Naive thymus-derived CD8-positive, alpha-beta T cell (primary cell): ENCODE data around the gene ELP5. TPM values are rescaled to one million over a fixed set of nuclear protein-coding genes. Genes with fewer than 3 reads are reported as not detected.
"Not testable (repeated sequence)": the region's sequence is repeated elsewhere in the genome, so short reads cannot be mapped to it uniquely, and the experiment has no call there.

Experiments
- ATAC-seq, 2 donors: fragments of 150-1000 bp; cut with Tn5 transposase in 1 of 2; sonication (Bioruptor Pico), chemical (Tn5 transposase) in 1 of 2; 1 replicate in 1 of 2; 2 replicates in 1 of 2; pipeline ENCODE4 v1.10.0; 2021; ENCODE audit warnings: mild to moderate bottlenecking in 2 of 2, moderate library complexity in 2 of 2
- POLR2A ChIA-PET: fragments of 350-600 bp; sonication (Branson Sonifier 250); formaldehyde crosslinking; loops from one replicate; lab custom pipeline; 2021; ENCODE audit warnings: antibody characterized with exemption; lab: Charles Lee
- DNase-seq, 10 donors: peaks; one replicate each; pipeline versions ENCODE4 v3.0.0 to v3.0.0-alpha.2; 2020 to 2022
- H3K27ac Mint-ChIP-seq, 10 donors: one replicate each; pipeline ENCODE4 v1.8.0; 2020 to 2022; ENCODE audit warnings: mild to moderate bottlenecking in 10 of 10, mixed read lengths in 10 of 10, moderate library complexity in 4 of 10, inconsistent platforms in 1 of 10
- H3K27me3 Mint-ChIP-seq, 5 donors: one replicate each; pipeline ENCODE4 v1.8.0; 2021 to 2022; ENCODE audit warnings: mixed read lengths in 5 of 5
- H3K36me3 Mint-ChIP-seq, 3 donors: one replicate each; pipeline ENCODE4 v1.8.0; 2020 to 2022; ENCODE audit warnings: mixed read lengths in 3 of 3, mild to moderate bottlenecking in 2 of 3, inconsistent platforms in 1 of 3
- H3K4me1 Mint-ChIP-seq, 4 donors: one replicate each; pipeline ENCODE4 v1.8.0; 2021 to 2022; ENCODE audit warnings: mixed read lengths in 4 of 4
- H3K4me3 Mint-ChIP-seq, 10 donors: one replicate each; pipeline ENCODE4 v1.8.0; 2020 to 2022; ENCODE audit warnings: mild to moderate bottlenecking in 10 of 10, mixed read lengths in 10 of 10, moderate library complexity in 6 of 10, inconsistent platforms in 1 of 10
- H3K9me3 Mint-ChIP-seq, 9 donors: one replicate each; pipeline ENCODE4 v1.8.0; 2020 to 2022; ENCODE audit warnings: mixed read lengths in 9 of 9, mild to moderate bottlenecking in 3 of 9, inconsistent platforms in 1 of 9, moderate library complexity in 1 of 9
- polyA plus RNA-seq, 3 donors: library from polyadenylated mRNA; unstranded; fragments of 300-500 nt; fragmentation: Illumina TruSeq; gene quantifications; one replicate each; pipeline ENCODE4 v1.2.3, GENCODE V29; 2021
- total RNA-seq, 8 experiments: library from RNA in 2 of 8; stranded (reverse) in 2 of 8; gene quantifications; one replicate each; pipeline ENCODE4 v1.2.3 and lab custom pipeline; 2021 to 2026

Gene ELP5
- total and polyA plus RNA-seq, 5 experiments from 2014 or later = 35.1 to 94.0 (median 55.5) TPM

- peaks cover 0 to 4% (median 0%) of the 10 kb centered on the region in 5 donors for H3K27me3 Mint-ChIP-seq
- H3K4me3 Mint-ChIP-seq = peak overlapping the region; percentile 75 to 98 (median 94)
These were observed 14.1 kb upstream of the ELP5 start for GRCh38 chr17:7237761-7238419.

GRCh38 chr17:7238420-7239090 is 13.5 kb upstream of the ELP5 start:
- Mint-ChIP-seq H3K36me3 (peaks cover 0 to 43% (median 2%) of the 10 kb centered on the region in 3 donors), H3K27ac (peak overlapping the region; percentile 78 to 100 (median 98)), H3K27me3 (peaks cover 0 to 4% (median 0%) of the 10 kb centered on the region in 5 donors), H3K4me3 (peak overlapping the region; percentile 83 to 100 (median 96)), H3K4me1 (peaks cover 49 to 81% (median 67%) of the 10 kb centered on the region in 4 donors), H3K9me3 (peaks cover 0 to 2% (median 0%) of the 10 kb centered on the region in 9 donors)
- DNase-seq (peak in 5 of 10 donors; percentile 18 to 48 (median 32)), ATAC-seq (peak in 1 of 2 donors; percentile 0)
- POLR2A ChIA-PET = interaction anchor here (0.5 to 18.2 kb wide), 24 partner anchors 11 to 1752 kb away, joined by 3 to 371 read pairs (median 5); partner anchors contain the start of genes ACADVL, ACAP1, CTDNEP1 and DERL2

More at GRCh38 chr17:7237761-7238419, 14.1 kb upstream of the ELP5 start:
- peaks cover 0 to 2% (median 0%) of the 10 kb centered on the region in 9 donors for H3K9me3 Mint-ChIP-seq
- DNase-seq (peak; percentile 63 to 94 (median 74)), ATAC-seq (peak; percentile 31 to 35)
- peak overlapping the region; percentile 37 to 99 (median 97) for H3K27ac Mint-ChIP-seq
- H3K36me3 Mint-ChIP-seq = peaks cover 0 to 40% (median 2%) of the 10 kb centered on the region in 3 donors
- peaks cover 48 to 82% (median 69%) of the 10 kb centered on the region in 4 donors for H3K4me1 Mint-ChIP-seq
- POLR2A ChIA-PET = interaction anchor here (0.9 to 18.2 kb wide), 20 partner anchors 12 to 1752 kb away, joined by 3 to 371 read pairs (median 6); partner anchors contain the start of genes ACADVL, ACAP1, CTDNEP1 and DERL2

GRCh38 chr17:7239091-7240027 is 12.7 kb upstream of the ELP5 start, which contains the start of gene PHF23:
Gene PHF23, minus strand, starts transcription at chr17:7239457. Its CDS starts 178 bp downstream, at chr17:7239279.
- peaks cover 0 to 2% (median 0%) of the 10 kb centered on the region in 9 donors for H3K9me3 Mint-ChIP-seq
- POLR2A ChIA-PET = interaction anchor here (0.6 to 18.2 kb wide), 23 partner anchors 10 to 1753 kb away, joined by 3 to 371 read pairs (median 4); partner anchors contain the start of genes ACADVL, ACAP1, CLDN7 and CTDNEP1
- DNase-seq (peak; percentile 92 to 98 (median 96)), ATAC-seq (peak; percentile 51 to 67)
- peaks cover 0 to 45% (median 2%) of the 10 kb centered on the region in 3 donors for H3K36me3 Mint-ChIP-seq
- peaks cover 0 to 4% (median 0%) of the 10 kb centered on the region in 5 donors for H3K27me3 Mint-ChIP-seq
- peak within 1 kb of the TSS; percentile 83 to 100 (median 96) for H3K4me3 Mint-ChIP-seq
- peak within 1 kb of the TSS; percentile 81 to 100 (median 98) for H3K27ac Mint-ChIP-seq
- peaks cover 46 to 75% (median 63%) of the 10 kb centered on the region in 4 donors for H3K4me1 Mint-ChIP-seq

- POLR2A ChIA-PET = interaction anchor here (1.1 to 18.2 kb wide), 7 partner anchors 9 to 447 kb away, joined by 3 to 371 read pairs (median 4); partner anchors contain the start of genes ACADVL, CLDN7, CTDNEP1 and DLG4
- Mint-ChIP-seq H3K4me3 (peak overlapping the region; percentile 83 to 100 (median 96)), H3K9me3 (peaks cover 0 to 2% (median 0%) of the 10 kb centered on the region in 9 donors), H3K4me1 (peaks cover 40 to 65% (median 52%) of the 10 kb centered on the region in 4 donors), H3K27me3 (peaks cover 0 to 3% (median 0%) of the 10 kb centered on the region in 5 donors), H3K27ac (peak overlapping the region; percentile 81 to 100 (median 99)), H3K36me3 (peaks cover 0 to 45% (median 2%) of the 10 kb centered on the region in 3 donors)
- DNase-seq (no peak), ATAC-seq (no peak)
These were observed 11.6 kb upstream of the ELP5 start for GRCh38 chr17:7240375-7240774.

- peak overlapping the region; percentile 83 to 100 (median 97) for H3K4me3 Mint-ChIP-seq
- peaks cover 0 to 2% (median 0%) of the 10 kb centered on the region in 9 donors for H3K9me3 Mint-ChIP-seq
- POLR2A ChIA-PET = interaction anchor here (0.6 to 18.2 kb wide), 10 partner anchors 8 to 446 kb away, joined by 3 to 371 read pairs (median 4); partner anchors contain the start of genes ACADVL, ACAP1, CTDNEP1 and DLG4
- H3K4me1 Mint-ChIP-seq = peaks cover 35 to 60% (median 44%) of the 10 kb centered on the region in 4 donors
- H3K27me3 Mint-ChIP-seq = peaks cover 0 to 3% (median 0%) of the 10 kb centered on the region in 5 donors
- DNase-seq (no peak), ATAC-seq (no peak)
- H3K27ac Mint-ChIP-seq = peak overlapping the region; percentile 97 to 100 (median 99)
- peaks cover 0 to 48% (median 2%) of the 10 kb centered on the region in 3 donors for H3K36me3 Mint-ChIP-seq
These were observed 10.8 kb upstream of the ELP5 start for GRCh38 chr17:7241090-7241733.

- DNase-seq (peak; percentile 82 to 97 (median 90)), ATAC-seq (peak; percentile 16 to 29)
- Mint-ChIP-seq H3K9me3 (peaks cover 0 to 2% (median 0%) of the 10 kb centered on the region in 9 donors), H3K4me1 (peaks cover 31 to 59% (median 44%) of the 10 kb centered on the region in 4 donors), H3K27me3 (peaks cover 0 to 3% (median 0%) of the 10 kb centered on the region in 5 donors), H3K36me3 (peaks cover 0 to 49% (median 4%) of the 10 kb centered on the region in 3 donors), H3K27ac (peak within 1 kb of the TSS; percentile 97 to 100 (median 99)), H3K4me3 (peak within 1 kb of the TSS; percentile 83 to 100 (median 97))
- POLR2A ChIA-PET = interaction anchor here (0.6 to 18.2 kb wide), 22 partner anchors 7 to 926 kb away, joined by 3 to 371 read pairs (median 4); partner anchors contain the start of genes ACADVL, ACAP1, CTDNEP1 and DLG4
These were observed 10.0 kb upstream of the ELP5 start, which contains the start of gene GABARAP for GRCh38 chr17:7241783-7242716. Gene GABARAP, minus strand, starts transcription at chr17:7242449. Its CDS starts 119 bp downstream, at chr17:7242330.

- ATAC-seq (peak; percentile 37 to 51), DNase-seq (peak; percentile 89 to 99 (median 92))
- H3K9me3 Mint-ChIP-seq = peaks cover 0 to 2% (median 0%) of the 10 kb centered on the region in 9 donors
- peaks cover 0 to 3% (median 0%) of the 10 kb centered on the region in 5 donors for H3K27me3 Mint-ChIP-seq
- H3K36me3 Mint-ChIP-seq = peaks cover 0 to 46% (median 4%) of the 10 kb centered on the region in 3 donors
- H3K4me1 Mint-ChIP-seq = peaks cover 28 to 51% (median 41%) of the 10 kb centered on the region in 4 donors
- POLR2A ChIA-PET = interaction anchor here (0.6 to 18.2 kb wide), 17 partner anchors 7 to 925 kb away, joined by 3 to 371 read pairs (median 4); partner anchors contain the start of genes ACADVL, ACAP1, CTDNEP1 and DLG4
- peak overlapping the region; percentile 83 to 100 (median 97) for H3K4me3 Mint-ChIP-seq
- H3K27ac Mint-ChIP-seq = peak overlapping the region; percentile 97 to 100 (median 99)
These were observed 9.1 kb upstream of the ELP5 start for GRCh38 chr17:7242717-7243452.

- peak overlapping the region; percentile 88 to 100 (median 96) for H3K27ac Mint-ChIP-seq
- H3K27me3 Mint-ChIP-seq = peaks cover 0 to 3% (median 0%) of the 10 kb centered on the region in 5 donors
- H3K36me3 Mint-ChIP-seq = peaks cover 0 to 46% (median 4%) of the 10 kb centered on the region in 3 donors
- H3K4me1 Mint-ChIP-seq = peaks cover 28 to 53% (median 41%) of the 10 kb centered on the region in 4 donors
- H3K9me3 Mint-ChIP-seq = peaks cover 0 to 2% (median 0%) of the 10 kb centered on the region in 9 donors
- ATAC-seq (no peak), DNase-seq (no peak)
- H3K4me3 Mint-ChIP-seq = peak overlapping the region; percentile 79 to 98 (median 88)
- POLR2A ChIA-PET = interaction anchor here (1.3 to 18.2 kb wide), 8 partner anchors 6 to 208 kb away, joined by 3 to 371 read pairs (median 8); partner anchors contain the start of genes ACADVL, CTDNEP1, DLG4 and ELP5
These were observed 8.6 kb upstream of the ELP5 start for GRCh38 chr17:7243453-7243729.

GRCh38 chr17:7243838-7244237 is 8.2 kb upstream of the ELP5 start:
- POLR2A ChIA-PET = interaction anchor here (1.5 to 18.2 kb wide), 4 partner anchors 9 to 50 kb away, joined by 3 to 371 read pairs (median 12); partner anchors contain the start of genes ACADVL and DLG4
- peak overlapping the region in 3 of 10 donors; percentile 25 to 83 (median 59) for H3K4me3 Mint-ChIP-seq
- DNase-seq, H3K27me3 Mint-ChIP-seq, H3K9me3 Mint-ChIP-seq, ATAC-seq: not testable (repeated sequence)
- H3K36me3 Mint-ChIP-seq = peaks cover 0 to 46% (median 4%) of the 10 kb centered on the region in 3 donors
- H3K27ac Mint-ChIP-seq = peak overlapping the region in 7 of 10 donors; percentile 48 to 100 (median 98)
- peaks cover 31 to 57% (median 46%) of the 10 kb centered on the region in 4 donors for H3K4me1 Mint-ChIP-seq
